Hindlimb muscle (tissue), 1 donor: ENCODE measurements around the gene GALNT9. TPM values are rescaled to one million over a fixed set of nuclear protein-coding genes. Genes with fewer than 3 reads are reported as not detected.
"Not testable (repeated sequence)": the region's sequence is repeated elsewhere in the genome, so short reads cannot be mapped to it uniquely, and the experiment has no call there.

Experiments
- DNase-seq: peaks from one replicate; pipeline ENCODE4 v3.0.0-alpha.2; 2013
- polyA plus RNA-seq: library from polyadenylated mRNA; unstranded; fragments of 120-200 nt; gene quantifications from one replicate; pipeline ENCODE4 v1.2.1, GENCODE V29; 2013; ENCODE audit not compliant: insufficient read length

The GALNT9 gene
- polyA plus RNA-seq, 1 donor = 1.5 TPM

DNA sequence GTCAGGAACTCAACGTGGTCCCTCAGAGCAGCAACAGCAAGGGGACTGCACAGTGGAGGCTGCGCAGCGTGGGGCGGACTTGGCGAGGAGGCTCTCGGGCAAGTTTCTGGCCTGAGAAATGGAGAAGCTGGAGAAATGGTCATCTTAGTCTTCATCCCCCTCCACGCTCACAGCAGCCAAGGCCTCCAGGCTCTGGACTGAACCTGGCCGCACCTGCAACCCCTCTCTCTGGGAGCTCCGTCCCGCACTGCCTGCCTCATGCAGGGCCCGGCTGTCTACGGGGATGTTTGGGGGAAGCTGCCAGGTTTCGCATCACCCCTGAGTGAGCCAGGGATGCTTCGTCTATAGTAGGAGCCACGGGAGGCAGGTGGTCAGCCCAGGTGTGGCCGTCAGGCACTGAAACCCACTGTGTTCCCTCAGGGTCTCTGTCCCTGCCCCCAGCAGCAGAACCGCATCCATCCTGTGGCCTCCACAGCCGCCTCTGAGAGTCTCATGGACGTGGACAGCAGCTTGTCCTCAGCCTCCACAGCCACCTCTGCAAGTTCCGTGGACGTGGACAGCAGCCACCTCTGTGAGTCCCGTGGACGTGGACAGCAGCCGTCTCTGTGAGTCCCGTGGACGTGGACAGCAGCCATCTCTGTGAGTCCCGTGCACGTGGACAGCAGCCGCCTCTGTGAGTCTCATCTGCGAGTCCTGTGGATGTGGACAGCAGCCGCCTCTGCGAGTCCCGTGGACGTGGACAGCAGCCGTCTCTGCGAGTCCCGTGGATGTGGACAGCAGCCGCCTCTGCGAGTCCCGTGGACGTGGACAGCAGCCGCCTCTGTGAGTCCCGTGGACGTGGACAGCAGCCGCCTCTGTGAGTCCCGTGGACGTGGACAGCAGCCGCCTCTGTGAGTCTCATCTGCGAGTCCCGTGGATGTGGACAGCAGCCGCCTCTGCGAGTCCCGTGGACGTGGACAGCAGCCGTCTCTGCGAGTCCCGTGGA lies 29.1 kb upstream of the GALNT9 start:
- not testable (repeated sequence) for DNase-seq

DNA sequence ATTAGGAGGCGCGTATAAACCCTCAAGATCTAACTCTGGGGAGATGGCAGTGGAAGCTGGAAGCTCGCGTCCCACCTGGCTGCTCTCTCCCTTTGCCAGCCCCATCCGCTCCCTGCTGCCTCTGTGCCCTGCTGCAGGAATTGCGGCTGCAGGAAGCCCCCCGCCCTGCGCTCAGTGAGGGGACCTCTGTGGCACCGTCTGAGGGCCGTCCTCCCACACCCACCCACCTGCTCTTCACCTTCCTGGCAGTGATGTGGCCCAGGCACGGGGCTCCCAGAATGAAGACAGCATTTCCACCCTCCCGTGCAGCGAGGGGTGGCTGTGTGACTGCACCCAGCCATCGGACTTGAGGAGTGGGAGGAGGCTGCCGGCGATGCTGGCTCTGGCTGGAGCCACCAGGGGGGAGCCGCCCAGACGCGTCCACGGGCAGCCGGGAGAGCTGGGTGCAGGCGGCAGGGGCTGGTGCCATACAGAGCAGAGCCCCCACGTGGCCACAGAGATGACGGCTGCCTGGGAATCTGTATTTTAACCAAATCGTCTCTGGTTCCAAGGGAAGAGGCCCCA lies 28.3 kb upstream of the GALNT9 start:
- no peak for DNase-seq

DNA sequence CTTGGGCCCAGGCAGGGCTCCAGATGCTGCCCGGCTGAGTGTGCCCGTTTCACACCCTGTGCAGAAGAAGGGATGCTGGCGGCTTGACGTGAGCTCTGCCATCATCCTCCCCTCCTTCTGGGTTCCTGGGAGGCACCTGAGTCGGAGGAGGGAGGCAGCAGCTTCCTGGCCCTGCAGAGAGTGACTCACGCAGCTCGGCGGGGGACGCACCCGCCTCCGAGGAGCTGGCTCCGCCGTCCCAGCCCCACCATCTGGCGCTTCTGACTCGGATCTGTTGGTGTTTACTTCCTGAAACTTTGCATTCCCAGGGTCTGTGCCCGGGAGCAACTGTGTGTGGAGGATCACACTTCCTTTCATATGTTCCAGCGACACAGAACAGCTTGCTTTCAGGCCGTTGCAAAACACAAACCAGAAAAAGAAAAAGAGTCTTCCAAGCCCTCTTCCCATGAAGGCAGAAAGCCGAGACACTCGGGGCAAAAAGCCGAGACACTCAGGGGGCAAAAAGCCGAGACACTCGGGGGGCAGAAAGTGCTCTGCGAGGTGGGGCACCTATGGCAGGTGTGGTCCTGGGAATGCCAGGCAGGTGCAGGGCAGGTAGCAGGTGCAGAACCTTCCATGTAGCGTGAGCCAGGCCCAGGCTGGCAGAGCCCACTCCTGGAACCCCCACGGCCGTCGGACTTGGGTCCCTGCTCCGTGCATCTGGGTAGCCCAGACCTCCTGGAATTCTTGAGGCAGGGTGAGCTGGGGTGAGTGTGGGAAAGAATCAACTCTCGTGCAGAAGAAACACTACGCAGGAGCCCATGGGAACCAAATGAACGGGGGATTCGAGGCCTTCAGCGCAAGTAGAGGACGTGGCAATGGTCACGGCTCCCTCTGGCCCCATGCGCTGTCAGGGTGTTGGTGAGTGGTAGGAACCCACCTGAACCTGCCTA lies 27.6 kb upstream of the GALNT9 start:
- DNase-seq = peak; percentile 39

DNA sequence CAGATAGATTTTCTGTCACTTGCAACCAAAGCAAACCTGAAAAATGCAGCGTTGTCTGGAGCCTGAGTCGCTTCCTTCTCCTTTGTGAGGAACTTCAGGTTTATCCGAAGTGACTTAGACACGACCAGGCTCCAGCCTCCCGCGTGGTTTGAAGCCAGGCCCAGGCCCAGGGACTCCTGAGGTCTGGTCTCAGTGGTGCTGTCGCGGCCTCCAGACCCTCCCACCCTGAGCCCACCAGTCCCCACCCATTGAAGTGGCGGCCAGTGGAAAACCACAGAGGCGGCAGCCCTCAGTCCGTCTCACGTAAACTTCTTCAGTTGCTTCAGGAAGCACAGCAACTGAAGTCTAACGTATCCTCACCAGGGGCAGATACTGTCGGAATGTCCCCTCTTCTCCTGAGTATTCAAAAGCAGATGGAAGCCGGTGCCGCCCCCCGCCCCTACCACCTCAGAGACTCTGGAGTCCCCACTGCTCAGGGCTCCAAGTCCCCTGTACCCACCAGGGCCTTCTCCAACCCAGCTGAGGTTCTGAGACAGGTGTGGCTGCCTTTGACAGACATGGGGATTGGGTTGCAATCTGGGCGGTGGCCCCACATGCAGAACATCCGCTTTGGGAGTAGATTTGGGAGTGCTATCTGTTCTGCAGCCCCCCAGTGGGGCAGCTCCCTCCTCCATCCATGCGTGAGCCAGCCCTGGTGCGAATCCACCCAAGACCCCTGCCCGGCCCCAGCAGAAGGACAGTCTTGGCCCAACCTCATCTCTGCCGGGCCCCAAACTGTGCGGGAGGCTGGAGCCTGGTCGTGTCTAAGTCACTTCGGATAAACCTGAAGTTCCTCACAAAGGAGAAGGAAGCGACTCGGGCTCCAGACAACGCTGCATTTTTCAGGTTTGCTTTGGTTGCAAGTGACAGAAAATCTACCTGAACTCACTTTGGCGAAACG lies 26.6 kb upstream of the GALNT9 start:
- DNase-seq = no peak

DNA sequence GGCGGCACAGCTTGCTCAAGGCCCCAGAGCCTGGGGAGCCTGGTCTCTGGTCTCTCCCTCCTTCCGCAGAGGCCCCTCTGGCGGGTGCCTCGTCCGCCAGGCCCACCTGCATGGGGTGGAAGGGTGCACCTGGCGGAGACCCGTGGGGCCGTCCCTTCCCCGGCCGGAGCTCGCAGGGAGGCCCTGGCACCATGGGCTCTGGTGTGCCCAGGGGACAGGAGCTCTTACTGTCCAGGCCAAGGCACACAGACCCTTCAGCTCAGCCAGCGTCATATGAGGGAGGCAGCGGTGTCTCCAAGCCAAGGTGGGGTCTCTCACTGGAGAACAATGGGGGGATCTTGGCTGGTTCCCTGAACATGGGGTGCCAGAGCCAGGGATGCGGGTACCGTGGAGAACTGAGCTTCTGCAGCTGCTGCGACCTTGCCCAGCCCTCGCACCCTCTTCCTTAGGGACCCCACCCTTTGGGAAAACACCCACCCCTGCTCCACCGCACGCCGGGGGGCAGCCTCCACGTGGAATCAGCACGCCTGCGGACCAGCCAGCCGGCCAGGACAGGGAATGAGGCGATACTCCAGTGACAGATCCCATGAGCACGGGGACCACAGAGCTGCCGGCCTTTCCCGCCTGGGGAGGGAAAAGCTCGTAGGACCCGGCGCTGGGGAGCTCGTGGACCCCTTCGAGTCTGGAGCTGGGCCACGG lies 25.7 kb upstream of the GALNT9 start:
- DNase-seq = no peak

DNA sequence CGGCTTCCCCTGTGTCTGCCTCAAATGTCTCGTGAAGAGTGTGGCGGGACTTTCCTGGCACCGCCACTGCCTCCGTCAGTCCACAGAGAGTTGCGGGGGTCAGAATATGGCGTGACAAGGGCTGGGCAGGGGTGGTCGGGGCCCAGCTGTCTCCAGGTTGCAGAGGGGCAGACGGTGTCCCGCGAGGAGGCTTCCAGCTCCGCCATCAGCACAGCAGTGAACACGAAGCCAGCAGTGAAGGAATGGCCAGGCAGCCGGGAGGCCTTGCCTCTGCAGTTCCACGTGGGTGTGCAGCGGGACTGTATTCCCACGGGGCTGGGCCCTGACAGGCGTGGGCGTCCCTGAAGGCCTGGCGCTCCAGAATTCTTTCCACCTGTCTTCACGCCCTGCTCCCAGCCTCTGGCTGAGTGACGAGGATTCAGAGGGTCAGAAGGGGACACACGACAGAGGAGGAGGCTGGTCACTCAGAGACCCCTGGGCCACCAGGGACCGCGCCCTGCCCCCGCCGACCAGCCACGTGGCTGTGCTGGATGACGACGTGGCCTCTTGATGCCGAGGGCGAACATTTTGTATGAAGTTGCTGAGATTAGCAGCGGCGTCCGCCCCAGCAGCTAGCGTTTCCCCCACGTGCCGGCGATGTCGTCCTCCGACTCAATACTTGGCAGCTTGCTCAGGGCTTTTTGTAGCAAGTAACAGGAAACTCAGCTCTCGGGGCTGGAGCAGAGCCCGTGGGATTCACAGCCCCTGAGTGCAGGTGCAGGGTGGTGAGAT lies 25.0 kb upstream of the GALNT9 start:
- no peak for DNase-seq

DNA sequence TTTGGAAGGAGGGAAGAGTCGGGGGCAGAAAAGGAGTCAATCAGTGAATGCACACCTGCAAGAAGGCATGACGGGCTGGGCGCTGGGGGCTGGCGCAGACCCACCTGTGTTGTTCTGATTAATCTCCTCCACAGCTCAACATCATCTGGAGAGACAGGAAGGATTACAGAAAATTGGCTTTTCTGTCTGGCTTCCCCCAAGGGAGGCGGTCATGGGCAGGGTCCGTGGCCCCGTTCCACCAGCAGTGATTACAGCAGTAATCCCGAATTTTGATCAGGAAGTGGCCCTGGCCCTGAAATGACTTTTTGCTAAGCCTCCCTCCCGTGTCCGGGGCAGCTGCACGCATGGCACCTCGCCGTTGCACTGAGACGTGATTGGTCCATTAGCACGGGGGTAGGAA lies 24.4 kb upstream of the GALNT9 start:
- no peak for DNase-seq

- no peak for DNase-seq
These were observed 23.8 kb upstream of the GALNT9 start for GRCh38 chr12:132352896-132353800.

- no peak for DNase-seq
These were observed 22.5 kb upstream of the GALNT9 start for GRCh38 chr12:132351751-132352495.

GRCh38 chr12:132349501-132350131 lies 20.2 kb upstream of the GALNT9 start:
- no peak for DNase-seq

GRCh38 chr12:132348176-132348575 lies 18.8 kb upstream of the GALNT9 start:
- no peak for DNase-seq

DNA sequence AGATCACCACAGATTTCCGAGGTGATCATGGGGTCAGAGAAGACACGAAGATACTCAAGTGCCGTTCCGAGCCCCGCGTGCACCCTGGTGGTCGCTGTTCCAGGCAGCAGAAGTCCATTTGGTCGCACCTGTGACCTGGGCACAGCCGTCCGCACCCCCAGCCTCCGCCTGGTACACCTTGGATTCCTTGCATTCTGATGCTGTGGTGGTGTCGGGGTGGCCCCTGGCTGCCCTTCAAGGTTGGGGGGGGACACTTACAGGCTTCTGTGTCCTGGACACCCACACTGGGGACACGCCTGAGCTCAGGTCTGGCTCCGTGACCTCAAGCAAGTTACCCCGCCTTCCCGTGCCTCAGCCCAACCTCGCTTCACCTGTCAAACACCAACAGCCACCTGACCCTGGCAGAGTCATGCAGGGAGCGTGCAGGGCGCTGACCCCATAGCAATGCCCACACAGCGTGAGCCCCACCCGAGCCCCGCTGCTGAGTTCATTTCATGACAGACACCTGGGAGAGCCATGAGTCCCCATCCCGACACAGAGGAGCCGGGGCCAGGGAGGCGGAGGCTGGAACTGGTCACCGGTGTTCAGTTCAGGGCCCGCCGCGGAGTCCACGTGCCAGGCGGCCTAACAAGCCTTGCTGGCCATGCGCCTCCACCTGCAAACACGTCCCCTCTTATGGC lies 17.9 kb upstream of the GALNT9 start:
- DNase-seq = no peak

DNA sequence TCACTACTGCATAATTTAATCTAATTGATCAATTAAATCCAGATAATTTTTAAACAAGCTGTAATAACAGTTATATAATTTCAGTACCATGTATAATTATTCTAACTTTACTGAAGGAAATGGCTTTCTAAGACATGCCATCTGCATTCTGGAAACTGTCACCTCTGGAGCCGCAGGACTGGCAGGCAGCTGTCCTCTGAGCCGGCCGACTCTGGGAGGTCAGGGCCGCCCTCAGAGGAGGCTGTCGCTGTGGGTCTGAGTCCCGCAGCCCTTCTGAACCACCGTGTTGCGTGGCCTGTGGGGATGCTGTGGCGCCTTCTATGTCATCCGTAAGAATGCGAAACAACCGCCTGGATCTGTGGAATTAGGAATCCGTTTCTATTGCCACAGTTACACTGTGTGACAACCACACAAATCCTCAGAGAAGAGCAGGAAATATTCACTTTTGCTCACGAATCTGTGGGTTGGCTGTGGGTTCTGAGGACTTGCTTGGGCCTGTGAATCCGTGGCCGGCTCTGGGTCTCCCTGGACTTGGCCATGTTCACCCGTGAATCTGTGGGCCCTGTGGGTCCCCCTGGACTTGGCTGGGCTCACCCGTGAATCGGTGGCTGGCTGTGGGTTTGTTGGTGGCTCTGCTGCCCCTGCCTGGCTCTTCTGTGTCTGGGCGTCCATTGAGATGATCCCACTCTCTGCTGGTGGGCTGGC lies 17.2 kb upstream of the GALNT9 start:
- no peak for DNase-seq

DNA sequence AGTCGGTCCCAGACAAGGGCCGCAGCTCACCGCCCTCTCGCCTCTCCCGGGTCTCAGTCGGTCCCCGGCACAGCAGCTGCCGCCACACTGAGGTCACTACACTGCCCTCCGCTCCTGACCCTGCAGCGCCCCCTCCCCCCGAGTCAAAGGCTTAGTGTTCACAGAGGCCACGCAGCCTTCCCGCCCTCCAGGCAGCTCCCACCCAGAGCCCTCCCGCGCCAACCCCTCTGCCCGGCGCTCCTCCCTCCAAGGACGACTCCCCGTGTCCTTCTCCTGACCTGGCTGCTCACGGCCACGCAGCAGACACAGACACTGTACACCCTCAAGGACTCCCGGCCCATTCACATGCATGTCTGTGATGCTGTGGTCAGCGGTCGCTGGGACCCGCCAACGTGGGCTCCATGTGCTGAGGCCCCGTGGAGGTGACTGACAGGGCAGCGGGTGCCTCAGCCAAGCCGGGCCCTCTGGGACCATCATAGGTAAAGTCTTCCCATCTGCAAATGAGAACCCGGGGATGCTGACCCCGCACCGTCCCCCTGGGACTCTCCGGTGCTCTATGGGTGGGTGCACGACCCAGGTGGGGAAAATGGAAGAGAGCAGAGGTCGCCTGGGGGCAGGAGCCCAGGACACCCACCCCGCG lies 16.3 kb upstream of the GALNT9 start:
- DNase-seq = no peak

DNA sequence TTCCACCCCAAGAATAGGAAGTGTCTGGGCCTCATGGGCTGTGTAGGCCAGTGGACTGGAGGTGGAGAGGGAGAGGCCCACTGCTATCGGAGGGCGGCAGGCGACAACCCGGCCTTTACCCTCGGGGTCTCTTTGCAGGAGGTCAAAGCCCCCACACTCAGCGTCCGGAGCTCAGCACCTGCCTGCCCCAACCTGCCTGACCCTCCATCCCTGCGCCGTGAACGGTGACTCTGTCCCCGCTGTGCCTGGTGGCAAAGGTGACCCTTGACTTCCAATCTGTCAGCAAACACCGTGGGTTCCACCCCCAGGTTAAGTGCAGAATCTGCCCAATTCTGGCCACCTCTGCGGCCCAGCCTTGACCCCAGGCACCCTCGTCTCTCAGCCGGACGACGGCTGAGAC lies 15.7 kb upstream of the GALNT9 start:
- no peak for DNase-seq

DNA sequence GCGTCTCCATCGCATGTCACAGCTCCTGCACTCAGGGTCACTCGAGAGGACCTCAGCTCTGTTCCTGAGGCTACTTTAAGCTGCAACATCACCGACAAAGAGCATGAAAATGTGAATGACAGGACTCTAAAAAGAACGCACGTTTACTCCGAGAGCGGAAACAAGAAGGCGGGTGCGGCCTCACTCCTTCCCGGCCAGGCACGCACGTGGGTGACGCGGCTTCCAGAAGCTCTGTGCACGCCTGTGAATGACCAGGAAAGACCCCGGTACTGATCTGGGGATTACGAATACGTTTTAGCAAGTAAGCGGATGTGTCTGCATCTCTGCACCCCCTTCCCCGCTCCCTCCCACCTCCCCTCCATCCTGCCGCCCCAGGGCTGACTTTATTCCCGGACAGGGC lies 15.2 kb upstream of the GALNT9 start:
- DNase-seq = no peak
